HUES48 (cell line): Measurements from ENCODE around the gene TNFRSF13B.

Experiments used
- H3K27ac ChIP-seq: one replicate; pipeline ENCODE4 v1.7.0; 2013; ENCODE audit warnings: low read depth, low read length, inconsistent platforms
- H3K27me3 ChIP-seq: 2 replicates; pipeline ENCODE4 v1.6.1; 2013; ENCODE audit warnings: mild to moderate bottlenecking, low read length; ENCODE audit not compliant: control insufficient read depth, insufficient read depth
- H3K36me3 ChIP-seq: 2 replicates; pipeline ENCODE4 v1.6.1; 2013; ENCODE audit warnings: low read length; ENCODE audit not compliant: control insufficient read depth, insufficient read depth
- H3K4me1 ChIP-seq: 2 replicates; pipeline ENCODE4 v1.6.1; 2013; ENCODE audit warnings: mild to moderate bottlenecking, low read length; ENCODE audit not compliant: control insufficient read depth, insufficient read depth
- H3K4me3 ChIP-seq: 2 replicates; pipeline ENCODE4 v1.5.1; 2013; ENCODE audit warnings: mild to moderate bottlenecking, low read depth, low read length
- H3K9ac ChIP-seq: 2 replicates; pipeline ENCODE4 v1.6.1; 2013; ENCODE audit warnings: mild to moderate bottlenecking, low read depth, low read length, moderate library complexity
- H3K9me3 ChIP-seq: 2 replicates; pipeline ENCODE4 v1.6.1; 2013; ENCODE audit warnings: low read length; ENCODE audit not compliant: control insufficient read depth, insufficient read depth

TNFRSF13B gene

GRCh38 chr17:16948587-16949376, 23.1 kb downstream of the TNFRSF13B start:
- Histone ChIP-seq H3K9ac (no peak overlapping the region), H3K9me3 (peaks cover 9% of the 10 kb centered on the region; the same call in 1 of the 2 replicates), H3K36me3 (no peaks in the 10 kb centered on the region), H3K4me1 (peaks cover 4% of the 10 kb centered on the region; the same call in 1 of the 2 replicates), H3K27me3 (no peaks in the 10 kb centered on the region), H3K4me3 (no peak overlapping the region), H3K27ac (no peak overlapping the region)

- Histone ChIP-seq H3K9me3 (peaks cover 9% of the 10 kb centered on the region; the same call in 1 of the 2 replicates), H3K4me3 (no peak overlapping the region), H3K4me1 (peaks cover 4% of the 10 kb centered on the region; the same call in 1 of the 2 replicates), H3K9ac (no peak overlapping the region), H3K27me3 (no peaks in the 10 kb centered on the region), H3K36me3 (no peaks in the 10 kb centered on the region), H3K27ac (no peak overlapping the region)
Observed at GRCh38 chr17:16947470-16947869, 24.4 kb downstream of the TNFRSF13B start.

- Histone ChIP-seq H3K9me3 (peaks cover 9% of the 10 kb centered on the region; the same call in 1 of the 2 replicates), H3K36me3 (no peaks in the 10 kb centered on the region), H3K4me1 (peaks cover 6% of the 10 kb centered on the region), H3K4me3 (no peak overlapping the region), H3K27me3 (no peaks in the 10 kb centered on the region), H3K9ac (no peak overlapping the region), H3K27ac (no peak overlapping the region)
Observed at GRCh38 chr17:16945663-16946218, 26.2 kb downstream of the TNFRSF13B start.

- Histone ChIP-seq H3K27me3 (no peaks in the 10 kb centered on the region), H3K27ac (no peak overlapping the region), H3K9me3 (peaks cover 9% of the 10 kb centered on the region; the same call in 1 of the 2 replicates), H3K4me3 (no peak overlapping the region), H3K36me3 (no peaks in the 10 kb centered on the region), H3K9ac (no peak overlapping the region), H3K4me1 (peaks cover 12% of the 10 kb centered on the region)
Observed at GRCh38 chr17:16945136-16945482, 26.8 kb downstream of the TNFRSF13B start.

- Histone ChIP-seq H3K27me3 (no peaks in the 10 kb centered on the region), H3K36me3 (no peaks in the 10 kb centered on the region), H3K9me3 (peaks cover 9% of the 10 kb centered on the region; the same call in 1 of the 2 replicates), H3K27ac (no peak overlapping the region), H3K9ac (no peak overlapping the region), H3K4me3 (no peak overlapping the region), H3K4me1 (peaks cover 18% of the 10 kb centered on the region)
Observed at GRCh38 chr17:16944334-16945135, 27.4 kb downstream of the TNFRSF13B start.

- no peaks in the 10 kb centered on the region for H3K36me3 ChIP-seq
- no peaks in the 10 kb centered on the region for H3K27me3 ChIP-seq
- no peak overlapping the region for H3K27ac ChIP-seq
- H3K9ac ChIP-seq: no peak overlapping the region
- no peak overlapping the region for H3K4me3 ChIP-seq
- H3K4me1 ChIP-seq: peaks cover 19% of the 10 kb centered on the region
- H3K9me3 ChIP-seq: peaks cover 3% of the 10 kb centered on the region; the same call in 1 of the 2 replicates
Observed at GRCh38 chr17:16943541-16944333, 28.2 kb downstream of the TNFRSF13B start.

DNA sequence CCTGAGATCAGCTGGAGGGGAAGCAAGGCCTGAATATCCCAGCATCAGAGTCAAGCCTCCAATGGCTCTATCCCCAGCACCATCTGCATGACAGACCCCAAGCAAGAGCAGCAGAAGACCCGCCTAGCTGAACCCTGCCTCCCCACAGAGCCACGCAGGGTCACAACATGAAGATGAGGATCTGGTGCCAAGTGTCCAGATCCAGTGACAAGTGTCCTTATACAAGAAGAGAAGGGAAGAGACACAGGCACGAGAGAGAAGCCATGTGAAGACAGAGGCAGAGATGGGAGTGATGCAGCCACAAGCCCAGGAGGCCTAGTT, 28.9 kb downstream of the TNFRSF13B start:
- H3K27me3 ChIP-seq: no peaks in the 10 kb centered on the region
- H3K4me3 ChIP-seq: no peak overlapping the region
- no peak overlapping the region for H3K27ac ChIP-seq
- H3K36me3 ChIP-seq: no peaks in the 10 kb centered on the region
- peaks cover 19% of the 10 kb centered on the region for H3K4me1 ChIP-seq
- H3K9ac ChIP-seq: no peak overlapping the region
- no peaks in the 10 kb centered on the region for H3K9me3 ChIP-seq

DNA sequence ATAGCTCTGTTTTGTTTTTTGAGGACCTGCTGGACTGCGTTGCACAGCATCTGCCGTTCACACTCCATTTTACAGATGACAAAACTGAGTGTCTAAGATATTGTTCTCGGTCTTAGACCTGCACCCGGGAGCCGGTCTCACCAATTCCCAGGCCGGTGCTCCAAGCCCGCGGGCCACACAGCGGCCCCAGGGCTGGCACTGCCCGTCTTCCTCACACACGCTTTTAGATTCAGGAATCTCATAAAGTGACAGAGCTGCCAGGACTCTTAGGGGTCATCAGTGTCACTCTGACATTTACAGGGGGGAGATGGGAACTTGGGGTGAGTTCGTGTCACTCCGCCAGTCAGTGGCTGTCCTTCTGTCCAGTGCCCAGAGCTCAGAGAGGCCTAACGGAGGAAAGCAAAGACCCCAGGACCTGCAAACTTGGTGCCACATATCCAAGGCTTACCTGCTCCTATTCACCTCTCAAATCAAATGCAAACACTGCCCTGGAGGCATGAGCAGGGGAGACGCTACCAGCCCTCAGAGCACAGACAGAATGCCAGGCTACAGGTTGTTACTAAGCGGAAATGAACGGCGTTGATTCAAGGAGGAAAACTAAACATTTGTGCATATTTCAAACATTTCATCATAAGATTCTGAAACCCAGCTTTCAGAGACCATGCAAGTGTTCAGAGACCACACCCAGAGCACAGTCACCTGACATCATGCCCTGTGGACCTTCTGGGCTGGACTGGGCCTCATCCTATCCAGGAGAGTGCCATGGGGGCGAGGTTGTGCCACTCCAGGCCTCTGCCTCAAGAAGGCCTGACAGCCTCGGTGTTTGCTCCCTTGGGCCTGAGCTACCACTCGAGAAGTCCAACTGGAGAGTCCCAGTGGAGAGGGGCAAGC, 29.5 kb downstream of the TNFRSF13B start:
- no peak overlapping the region for H3K27ac ChIP-seq
- peaks cover 19% of the 10 kb centered on the region for H3K4me1 ChIP-seq
- H3K36me3 ChIP-seq: no peaks in the 10 kb centered on the region
- no peaks in the 10 kb centered on the region for H3K9me3 ChIP-seq
- no peak overlapping the region for H3K9ac ChIP-seq
- H3K27me3 ChIP-seq: no peaks in the 10 kb centered on the region
- H3K4me3 ChIP-seq: no peak overlapping the region

DNA sequence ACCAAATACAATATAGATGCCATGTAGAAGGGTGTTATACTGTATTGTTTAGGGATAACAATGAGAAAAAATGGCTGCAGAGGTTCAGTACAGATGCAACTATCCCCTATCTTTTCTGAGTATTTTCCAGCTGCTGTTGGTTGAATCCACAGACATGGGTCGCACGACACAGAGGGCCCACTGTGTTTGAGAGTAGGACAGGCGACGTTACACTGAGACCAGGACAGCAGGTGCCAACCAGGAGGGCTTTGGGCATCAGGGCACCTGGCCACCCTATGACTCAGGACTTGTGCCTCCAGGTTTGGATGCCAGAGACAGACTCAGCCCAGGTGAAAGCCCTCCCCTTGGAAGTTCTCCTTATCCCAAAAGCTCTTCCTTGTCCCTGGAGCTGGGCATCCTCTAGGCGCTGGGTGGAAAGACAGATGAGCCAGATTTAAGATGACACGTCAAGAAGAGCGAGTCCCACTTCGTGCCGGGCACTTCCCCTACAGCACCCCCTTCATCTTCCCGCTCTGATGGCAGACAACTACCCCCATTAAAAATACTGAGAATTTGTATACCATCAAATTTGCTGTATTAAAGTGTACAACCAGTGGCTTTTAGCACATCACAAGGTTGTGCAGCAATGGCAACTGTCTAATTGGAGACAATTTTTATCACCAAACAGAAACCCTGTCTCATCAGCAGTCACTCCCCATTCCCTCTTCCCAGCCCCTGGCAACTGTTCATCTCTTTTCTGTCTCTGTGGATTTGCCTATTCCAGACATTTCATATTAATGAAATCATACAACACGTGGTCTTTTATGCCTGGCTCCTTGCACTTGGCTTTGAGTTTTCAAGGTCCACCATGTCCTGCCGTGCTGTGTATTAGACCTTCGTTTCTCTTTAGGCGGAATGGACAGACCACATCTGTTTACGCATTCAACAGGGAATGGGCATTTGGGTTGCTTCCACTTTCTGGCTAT, 30.6 kb downstream of the TNFRSF13B start:
- H3K36me3 ChIP-seq: no peaks in the 10 kb centered on the region
- no peaks in the 10 kb centered on the region for H3K9me3 ChIP-seq
- no peak overlapping the region for H3K4me3 ChIP-seq
- H3K27me3 ChIP-seq: no peaks in the 10 kb centered on the region
- no peak overlapping the region for H3K9ac ChIP-seq
- no peak overlapping the region for H3K27ac ChIP-seq
- peaks cover 19% of the 10 kb centered on the region for H3K4me1 ChIP-seq
